ENCODE measurements around the gene IL19.

DNA sequence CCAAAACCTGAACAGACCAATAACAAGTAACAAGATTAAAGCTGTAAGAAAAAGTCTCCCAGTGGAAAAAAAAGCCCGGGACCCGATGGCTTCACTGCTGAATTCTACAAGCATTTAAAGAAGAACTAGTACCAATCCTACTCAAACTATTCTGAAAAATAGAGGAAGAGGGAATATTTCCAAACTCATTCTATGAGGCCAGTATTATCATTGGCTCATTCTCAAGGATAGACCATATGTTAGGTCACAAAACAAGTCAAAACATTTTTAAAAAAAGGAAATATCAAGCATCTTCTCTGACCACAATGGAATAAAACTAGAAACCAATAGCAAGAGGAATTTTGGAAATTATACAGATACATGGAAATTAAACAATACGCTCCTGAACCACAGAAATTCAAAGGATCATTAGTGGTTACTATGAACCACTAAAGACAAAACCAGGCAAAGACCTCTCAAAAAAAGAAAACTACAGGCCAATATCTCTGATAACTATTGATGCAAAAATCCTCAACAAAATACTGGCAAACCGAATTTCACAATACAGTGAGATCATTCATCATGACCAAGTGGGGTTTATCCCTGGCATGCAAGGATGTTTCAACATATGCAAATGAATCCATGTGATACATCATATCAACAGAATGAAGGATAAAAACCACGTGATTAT is 80.9 kb downstream of the IL19 start:
- TF ChIP-seq, protein P1, sequence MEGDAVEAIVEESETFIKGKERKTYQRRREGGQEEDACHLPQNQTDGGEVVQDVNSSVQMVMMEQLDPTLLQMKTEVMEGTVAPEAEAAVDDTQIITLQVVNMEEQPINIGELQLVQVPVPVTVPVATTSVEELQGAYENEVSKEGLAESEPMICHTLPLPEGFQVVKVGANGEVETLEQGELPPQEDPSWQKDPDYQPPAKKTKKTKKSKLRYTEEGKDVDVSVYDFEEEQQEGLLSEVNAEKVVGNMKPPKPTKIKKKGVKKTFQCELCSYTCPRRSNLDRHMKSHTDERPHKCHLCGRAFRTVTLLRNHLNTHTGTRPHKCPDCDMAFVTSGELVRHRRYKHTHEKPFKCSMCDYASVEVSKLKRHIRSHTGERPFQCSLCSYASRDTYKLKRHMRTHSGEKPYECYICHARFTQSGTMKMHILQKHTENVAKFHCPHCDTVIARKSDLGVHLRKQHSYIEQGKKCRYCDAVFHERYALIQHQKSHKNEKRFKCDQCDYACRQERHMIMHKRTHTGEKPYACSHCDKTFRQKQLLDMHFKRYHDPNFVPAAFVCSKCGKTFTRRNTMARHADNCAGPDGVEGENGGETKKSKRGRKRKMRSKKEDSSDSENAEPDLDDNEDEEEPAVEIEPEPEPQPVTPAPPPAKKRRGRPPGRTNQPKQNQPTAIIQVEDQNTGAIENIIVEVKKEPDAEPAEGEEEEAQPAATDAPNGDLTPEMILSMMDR (tag by site-specific recombination; IDR thresholded peaks at IDR 0.05), result no peak
- TF ChIP-seq ZEB2 (tag by site-specific recombination; IDR thresholded peaks at IDR 0.05) (no peak), ZNF24 (tag by site-specific recombination; IDR thresholded peaks at IDR 0.05) (no peak), ZBTB26 (tag by site-specific recombination; optimal IDR thresholded peaks at IDR 0.05) (no peak), ZNF133 (tag by site-specific recombination; IDR thresholded peaks at IDR 0.05) (no peak), ZNF529 (tag by site-specific recombination; IDR thresholded peaks at IDR 0.05; ENCODE audit: insufficient replicate concordance) (no peak), ZNF561 (tag by site-specific recombination; IDR thresholded peaks at IDR 0.05; ENCODE audit: borderline replicate concordance) (no peak), YY1 (tag by site-specific recombination; IDR thresholded peaks at IDR 0.05) (no peak), TCF7L2 (IDR thresholded peaks at IDR 0.05; ENCODE audit: borderline replicate concordance, low read depth, low read length) (no peak)
- TF ChIP-seq, protein P2, sequence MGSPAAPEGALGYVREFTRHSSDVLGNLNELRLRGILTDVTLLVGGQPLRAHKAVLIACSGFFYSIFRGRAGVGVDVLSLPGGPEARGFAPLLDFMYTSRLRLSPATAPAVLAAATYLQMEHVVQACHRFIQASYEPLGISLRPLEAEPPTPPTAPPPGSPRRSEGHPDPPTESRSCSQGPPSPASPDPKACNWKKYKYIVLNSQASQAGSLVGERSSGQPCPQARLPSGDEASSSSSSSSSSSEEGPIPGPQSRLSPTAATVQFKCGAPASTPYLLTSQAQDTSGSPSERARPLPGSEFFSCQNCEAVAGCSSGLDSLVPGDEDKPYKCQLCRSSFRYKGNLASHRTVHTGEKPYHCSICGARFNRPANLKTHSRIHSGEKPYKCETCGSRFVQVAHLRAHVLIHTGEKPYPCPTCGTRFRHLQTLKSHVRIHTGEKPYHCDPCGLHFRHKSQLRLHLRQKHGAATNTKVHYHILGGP (tag by site-specific recombination; IDR thresholded peaks at IDR 0.05), result no peak
- TF ChIP-seq, protein P3, sequence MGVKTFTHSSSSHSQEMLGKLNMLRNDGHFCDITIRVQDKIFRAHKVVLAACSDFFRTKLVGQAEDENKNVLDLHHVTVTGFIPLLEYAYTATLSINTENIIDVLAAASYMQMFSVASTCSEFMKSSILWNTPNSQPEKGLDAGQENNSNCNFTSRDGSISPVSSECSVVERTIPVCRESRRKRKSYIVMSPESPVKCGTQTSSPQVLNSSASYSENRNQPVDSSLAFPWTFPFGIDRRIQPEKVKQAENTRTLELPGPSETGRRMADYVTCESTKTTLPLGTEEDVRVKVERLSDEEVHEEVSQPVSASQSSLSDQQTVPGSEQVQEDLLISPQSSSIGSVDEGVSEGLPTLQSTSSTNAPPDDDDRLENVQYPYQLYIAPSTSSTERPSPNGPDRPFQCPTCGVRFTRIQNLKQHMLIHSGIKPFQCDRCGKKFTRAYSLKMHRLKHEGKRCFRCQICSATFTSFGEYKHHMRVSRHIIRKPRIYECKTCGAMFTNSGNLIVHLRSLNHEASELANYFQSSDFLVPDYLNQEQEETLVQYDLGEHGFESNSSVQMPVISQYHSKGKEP (tag by site-specific recombination; IDR thresholded peaks at IDR 0.05), result no peak
